GM21528 (cell line): ENCODE data around the gene C11orf71.

Source experiments
- ATAC-seq: cut with Tn5 transposase; IDR thresholded peaks from one replicate; pipeline ENCODE4 v1.9.1; 2021; ENCODE audit warnings: mild to moderate bottlenecking, moderate library complexity; ENCODE audit not compliant: unreplicated experiment, low FRiP score

C11orf71 gene

DNA sequence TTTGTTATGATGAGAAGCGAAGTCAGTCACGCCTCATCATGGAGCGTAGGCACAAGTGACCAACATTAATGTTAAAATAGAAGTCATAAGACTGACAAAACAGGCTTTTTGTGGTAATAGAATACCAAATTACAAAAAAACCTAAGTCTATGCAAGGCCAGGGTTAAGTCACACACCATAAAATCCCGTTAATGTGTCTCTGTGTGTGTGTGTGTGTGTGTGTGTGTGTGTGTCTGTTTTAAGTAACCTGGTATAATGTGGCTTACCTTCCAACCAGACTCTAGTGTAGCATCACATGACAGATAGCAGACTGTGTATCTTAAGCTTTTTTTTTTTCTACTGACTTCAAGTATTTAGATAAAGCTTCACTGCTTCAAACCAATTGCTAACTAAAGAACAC lies 38.0 kb downstream of the C11orf71 start:
- ATAC-seq, result no peak

- no peak for ATAC-seq
Measured at GRCh38 chr11:114359342-114359741, 41.0 kb downstream of the C11orf71 start.

DNA sequence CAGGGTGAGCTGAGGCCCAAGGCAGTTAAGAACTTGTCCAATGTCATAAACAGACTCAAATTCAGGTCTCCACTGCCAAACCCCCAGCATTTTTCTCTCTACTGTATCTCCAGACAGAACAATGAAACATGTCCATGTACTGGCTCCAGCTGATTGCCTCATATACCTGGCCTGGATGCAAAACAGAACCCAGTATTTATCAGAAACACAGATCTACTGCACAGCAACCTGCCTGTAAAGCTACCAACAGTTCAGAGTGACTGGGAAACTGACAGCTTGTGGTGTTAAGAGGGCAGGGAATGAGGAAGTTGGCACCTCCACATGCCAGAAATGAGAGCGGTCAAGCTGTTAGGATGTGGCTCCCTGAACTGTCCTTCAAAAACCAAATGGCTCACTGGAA lies 41.6 kb downstream of the C11orf71 start:
- ATAC-seq, result no peak

DNA sequence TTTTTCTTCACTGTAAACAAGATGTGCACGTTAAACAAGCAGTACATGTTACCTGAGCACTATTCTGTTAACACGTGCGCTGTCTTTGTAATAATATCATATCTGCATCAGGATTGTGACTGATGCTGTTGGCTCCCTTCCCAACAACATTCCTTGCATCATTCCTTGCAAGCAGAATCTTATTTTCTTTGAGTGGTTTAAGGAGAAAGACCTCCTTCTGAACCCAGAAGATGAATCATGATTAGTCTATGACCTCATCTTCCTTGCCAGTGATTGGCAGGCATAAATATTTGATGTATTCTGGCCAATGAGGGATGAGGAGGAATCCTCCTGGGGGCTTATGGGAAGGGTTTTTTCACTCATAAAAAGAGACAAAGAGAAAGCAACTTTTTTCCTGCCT lies 46.2 kb downstream of the C11orf71 start:
- no peak for ATAC-seq

DNA sequence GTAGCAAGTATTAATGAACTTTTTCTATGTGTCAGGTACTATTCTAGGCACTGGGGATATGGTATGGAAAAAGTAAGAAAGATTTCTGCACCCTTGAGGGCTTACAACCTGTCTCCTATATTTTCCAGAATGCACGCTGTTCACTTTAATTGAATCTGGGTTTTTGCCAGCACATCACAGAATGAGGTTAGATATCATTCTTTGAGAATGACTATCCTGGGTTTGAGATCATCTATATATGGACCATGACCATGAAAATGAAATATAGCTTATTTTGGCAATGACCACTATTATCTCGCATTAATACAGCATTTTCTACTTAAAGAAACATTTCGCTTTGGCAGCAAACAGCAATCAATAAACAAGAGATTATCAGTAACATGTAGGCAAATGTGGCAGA lies 46.9 kb downstream of the C11orf71 start:
- ATAC-seq, result no peak

- no peak for ATAC-seq
Measured at GRCh38 chr11:114350022-114350421, 50.3 kb downstream of the C11orf71 start.
